Cerebellar cortex (tissue), 1 donor: ENCODE data around the gene KRT81.
"Not testable (repeated sequence)": the region's sequence is repeated elsewhere in the genome, so short reads cannot be mapped to it uniquely, and the experiment has no call there.

Experiments used
- DNase-seq: peaks from one replicate; pipeline ENCODE4 v3.0.0-alpha.2; 2015; ENCODE audit warnings: low spot score

Gene KRT81

DNA sequence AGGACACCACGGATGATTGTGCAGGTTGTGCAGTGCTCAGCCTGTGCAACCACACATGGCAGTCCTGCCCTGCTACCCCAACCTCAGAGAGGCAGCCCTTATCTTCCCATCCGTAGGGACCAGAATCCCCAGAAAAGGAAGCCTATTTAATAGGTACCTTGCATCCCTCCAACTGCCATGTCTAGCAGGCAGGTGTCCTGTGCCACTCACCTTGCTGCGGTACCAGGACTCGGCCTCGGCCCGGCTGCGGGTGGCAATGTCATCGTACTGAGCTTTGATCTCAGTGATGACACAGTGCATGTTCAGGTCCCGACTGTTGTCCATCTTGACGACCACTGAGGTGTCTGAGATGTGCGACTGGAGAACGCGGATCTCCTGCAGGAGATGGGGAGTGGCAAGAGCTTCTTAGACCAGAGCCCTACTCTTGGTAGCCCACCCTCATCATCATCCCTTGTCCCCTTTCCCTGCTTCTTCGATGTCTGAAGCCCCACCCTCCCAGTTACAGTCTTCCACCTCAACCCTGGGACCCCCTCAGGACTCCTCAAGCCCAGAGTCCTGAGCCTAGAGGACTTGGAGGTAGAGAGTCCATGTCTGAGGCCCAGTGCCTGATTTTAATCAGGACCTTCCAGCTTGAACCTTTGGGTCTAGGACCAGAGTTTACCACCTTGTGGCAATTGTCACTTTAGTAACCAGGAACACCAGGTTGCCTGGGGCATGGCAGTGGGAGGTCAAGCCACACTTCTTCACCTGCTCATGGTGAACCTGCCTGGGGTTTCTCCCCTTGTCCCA is 37.7 kb downstream of the KRT81 start:
- no peak for DNase-seq

DNA sequence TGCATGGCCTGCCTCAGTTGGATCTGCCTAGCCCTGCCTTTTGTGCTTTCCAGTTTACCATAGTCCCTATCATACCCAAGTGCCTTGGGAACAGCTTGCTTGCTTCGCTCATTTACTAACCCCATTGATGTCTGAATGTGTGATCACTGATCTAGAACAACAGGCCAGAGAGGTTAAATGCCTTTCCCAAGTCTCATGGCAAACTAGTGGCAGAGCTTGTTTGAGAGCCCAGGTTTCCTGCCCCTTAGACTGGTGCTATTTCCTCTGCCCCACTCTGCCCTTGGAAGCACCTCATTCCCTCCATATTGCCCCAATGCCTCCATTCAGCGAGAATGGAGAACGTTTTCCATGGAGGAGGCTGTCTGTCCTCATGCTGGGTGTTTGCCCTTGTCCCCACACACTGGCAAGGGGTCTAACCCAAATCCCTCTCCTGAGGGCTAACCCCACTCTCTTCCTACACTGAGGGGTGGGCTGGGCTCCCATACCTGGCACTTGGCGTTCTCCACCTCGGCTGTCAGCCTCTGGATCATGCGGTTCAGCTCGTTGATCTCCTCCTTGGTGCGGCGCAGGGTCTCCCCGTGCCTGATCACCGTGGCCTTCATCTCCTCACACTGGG is 38.5 kb downstream of the KRT81 start:
- DNase-seq: no peak

DNA sequence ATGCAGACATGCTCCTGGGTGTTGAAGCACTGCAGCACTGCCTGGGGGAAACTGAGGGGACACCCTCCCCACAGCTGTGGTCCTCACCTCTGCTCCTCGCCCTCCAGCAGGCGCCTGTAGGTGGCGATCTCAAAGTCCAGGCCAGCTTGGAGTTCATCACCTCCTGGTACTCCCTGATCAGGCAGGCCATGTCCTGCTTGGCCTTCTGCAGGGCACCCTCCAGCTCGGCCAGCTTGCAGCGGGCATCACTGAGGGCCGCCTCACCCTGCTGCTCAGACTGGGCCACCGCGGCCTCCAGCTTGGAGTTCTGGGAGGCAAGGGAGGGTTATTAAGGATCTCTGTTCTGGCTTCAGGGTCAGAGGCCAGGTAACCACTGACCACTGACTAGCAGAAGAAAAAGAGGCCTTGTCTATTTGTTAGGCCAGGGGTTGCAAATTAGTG is 39.1 kb downstream of the KRT81 start:
- DNase-seq: not testable (repeated sequence)

DNA sequence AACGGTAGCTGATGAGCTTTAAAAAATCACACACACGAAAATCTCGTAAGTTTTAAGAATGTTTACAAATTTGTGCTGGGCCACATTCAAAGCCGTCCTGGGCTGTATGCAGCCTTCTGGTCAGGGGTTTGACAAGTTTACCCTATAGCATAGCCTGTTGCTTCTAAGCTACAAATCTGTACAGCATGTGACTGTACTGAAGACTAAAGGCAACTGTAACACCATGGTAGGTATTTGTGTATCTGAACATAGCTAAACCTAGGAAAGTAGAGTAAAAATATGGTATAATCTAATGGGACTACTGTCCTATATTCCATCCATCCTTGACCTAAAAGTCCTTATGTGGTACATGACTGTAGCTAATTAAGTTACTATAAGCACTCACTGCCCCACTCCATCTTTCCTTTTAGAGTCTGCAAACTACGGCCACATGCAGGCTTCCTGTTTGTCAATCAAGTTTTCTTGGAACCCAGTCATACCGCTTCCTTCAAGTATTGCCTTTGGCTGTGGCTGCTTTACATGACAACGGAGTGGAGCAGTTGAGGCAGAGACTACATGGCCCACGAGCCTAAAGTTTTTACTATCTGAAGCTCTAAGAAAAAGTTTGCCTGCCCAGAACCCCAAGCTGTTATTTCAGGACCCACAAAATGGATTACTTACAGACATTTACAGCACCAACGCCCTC is 39.8 kb downstream of the KRT81 start:
- DNase-seq: no peak

DNA sequence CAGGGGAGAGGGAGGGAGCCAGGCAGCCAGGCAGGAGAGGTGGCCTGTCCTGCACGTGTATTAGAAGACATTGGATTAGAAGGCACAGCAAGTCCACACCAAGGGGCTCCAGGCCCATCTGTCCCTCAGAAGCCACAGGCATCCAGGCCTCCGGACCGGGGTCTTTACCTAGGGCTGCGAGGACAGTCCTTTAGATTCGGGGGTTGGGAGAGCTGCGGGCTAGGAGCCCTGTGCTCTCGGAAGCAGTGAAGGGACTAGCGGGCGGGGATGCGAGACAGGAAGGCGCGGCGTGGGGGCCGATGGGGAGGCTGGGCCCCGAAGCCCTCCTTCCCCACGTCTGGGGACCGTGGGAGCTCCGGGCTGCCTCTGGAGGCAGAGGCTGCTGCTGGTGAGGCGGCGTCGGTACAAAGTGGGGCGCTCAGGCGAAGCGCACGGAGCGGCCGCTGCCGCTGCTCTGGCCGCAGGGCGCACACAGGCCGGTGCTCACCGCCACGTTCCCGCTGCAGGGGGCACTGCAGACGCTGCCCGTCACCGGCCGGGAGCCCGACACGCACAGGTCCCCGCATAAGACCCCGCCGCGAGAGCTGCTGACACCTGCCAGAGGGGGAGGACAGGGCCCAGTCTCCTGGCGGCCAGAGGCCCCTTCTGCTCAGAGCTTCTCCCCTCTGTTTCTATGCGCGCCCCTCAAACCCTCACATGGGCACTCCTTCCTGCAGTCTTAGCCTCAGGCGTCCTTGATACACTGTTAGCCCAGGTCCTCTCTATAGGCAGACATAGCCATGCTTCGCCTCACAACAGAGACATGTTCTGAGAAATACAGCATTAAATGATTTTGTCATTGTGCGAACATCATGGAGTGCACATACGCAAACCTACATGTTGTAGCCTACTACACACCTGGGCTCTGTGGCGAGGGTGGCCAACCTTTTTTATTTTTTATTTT is 41.0 kb downstream of the KRT81 start:
- no peak for DNase-seq

DNA sequence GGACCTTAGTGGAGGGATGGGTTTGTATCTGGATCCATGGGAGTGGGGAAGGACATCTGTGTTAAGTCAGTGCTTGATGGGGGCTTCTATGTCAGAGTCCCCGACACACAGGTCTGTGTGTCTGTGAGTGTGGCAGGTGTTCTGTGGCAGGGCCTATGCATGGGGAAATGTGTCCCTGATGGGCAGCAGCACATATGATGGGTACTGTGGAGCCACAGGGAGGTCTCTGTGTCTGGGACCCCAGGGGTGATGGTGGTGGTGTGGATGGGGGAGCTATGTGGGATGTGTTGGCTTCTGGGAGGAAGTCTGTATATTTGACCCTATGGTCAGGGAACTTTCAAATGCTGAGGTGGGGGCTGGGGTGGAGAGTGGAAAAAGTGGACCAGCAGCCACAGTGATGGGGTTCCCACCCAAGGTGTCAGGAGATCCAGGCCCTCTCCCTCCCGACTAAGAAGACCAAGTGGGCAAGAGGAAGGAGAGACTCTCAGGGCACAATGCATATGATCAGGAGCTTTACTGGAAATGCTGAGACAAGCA is 41.8 kb downstream of the KRT81 start:
- DNase-seq: no peak

DNA sequence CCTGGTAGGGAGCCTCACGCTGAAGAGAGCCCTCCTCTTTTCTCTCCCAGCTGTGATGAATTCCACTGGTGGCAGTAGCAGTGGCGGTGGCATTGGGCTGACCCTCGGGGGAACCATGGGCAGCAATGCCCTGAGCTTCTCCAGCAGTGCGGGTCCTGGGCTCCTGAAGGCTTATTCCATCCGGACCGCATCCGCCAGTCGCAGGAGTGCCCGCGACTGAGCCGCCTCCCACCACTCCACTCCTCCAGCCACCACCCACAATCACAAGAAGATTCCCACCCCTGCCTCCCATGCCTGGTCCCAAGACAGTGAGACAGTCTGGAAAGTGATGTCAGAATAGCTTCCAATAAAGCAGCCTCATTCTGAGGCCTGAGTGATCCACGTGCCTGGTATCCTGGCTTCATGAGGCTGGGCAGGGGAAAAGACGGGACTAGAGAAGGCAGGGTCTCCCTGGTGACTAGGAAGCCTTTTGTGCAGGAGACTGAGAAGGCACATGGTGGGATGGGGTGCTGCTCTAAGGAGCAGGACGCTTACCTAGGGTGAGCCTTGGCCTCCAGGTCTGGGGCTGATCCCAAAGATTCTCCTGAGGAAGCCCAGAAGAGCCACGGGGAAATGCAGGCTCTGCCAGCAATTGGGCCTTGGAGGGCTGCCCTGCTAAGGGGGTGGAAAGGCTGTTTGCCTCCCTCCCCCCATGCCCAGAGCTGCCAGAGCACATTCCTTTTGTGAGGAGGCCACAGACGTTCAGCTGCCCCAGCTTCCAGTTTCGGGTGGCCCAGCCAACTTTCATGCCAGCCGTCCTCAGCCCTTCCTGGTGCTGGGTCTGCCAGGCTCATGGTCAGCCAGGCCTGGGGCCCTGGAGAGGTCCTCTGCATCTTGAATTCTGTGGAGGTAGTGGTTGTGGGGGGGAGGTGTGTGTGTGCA is 42.5 kb downstream of the KRT81 start:
- DNase-seq: peak; percentile 16

DNA sequence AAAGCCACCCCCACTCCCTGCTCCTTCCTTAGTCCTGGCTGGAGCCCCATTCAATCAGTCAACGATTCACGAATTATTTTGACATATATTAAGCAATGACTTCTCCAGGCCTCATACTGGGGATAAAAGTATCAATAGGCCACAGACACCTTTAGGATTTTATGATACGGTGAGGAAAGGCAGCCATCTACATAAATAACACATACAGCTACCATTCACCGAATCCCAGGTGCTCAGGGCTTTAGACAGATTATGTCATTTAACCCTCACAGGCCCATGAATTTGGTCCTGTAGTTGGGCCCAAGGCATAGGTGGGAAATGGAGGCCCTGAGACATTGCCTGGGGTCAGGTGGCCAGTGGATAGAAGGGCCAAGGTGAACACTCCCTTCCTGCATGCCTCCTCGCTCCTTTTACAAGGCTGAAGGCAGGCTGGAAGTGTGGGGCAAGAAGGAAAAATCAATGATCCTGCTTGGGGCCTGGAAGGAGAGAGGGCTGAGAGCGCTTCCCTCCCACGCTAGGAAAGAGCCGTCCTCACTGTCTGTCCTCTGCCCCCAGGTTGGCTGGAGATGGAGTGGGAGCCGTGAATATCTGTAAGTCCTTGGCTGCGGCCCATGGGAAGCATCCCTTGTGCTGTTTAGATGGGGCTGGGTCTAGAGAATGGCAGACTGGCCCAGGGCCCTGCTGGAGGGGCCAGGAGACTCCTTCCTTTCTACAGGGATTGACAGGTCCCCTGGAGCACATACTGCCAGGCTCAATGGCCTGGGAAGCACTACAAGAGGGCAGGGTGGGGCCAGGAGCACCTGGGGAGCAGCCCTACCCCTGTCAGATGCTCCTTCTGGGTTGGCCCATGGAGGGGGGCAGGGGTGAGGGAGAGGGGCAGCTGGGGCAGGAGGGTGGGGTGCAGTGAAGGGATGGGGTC is 43.5 kb downstream of the KRT81 start:
- DNase-seq: no peak

DNA sequence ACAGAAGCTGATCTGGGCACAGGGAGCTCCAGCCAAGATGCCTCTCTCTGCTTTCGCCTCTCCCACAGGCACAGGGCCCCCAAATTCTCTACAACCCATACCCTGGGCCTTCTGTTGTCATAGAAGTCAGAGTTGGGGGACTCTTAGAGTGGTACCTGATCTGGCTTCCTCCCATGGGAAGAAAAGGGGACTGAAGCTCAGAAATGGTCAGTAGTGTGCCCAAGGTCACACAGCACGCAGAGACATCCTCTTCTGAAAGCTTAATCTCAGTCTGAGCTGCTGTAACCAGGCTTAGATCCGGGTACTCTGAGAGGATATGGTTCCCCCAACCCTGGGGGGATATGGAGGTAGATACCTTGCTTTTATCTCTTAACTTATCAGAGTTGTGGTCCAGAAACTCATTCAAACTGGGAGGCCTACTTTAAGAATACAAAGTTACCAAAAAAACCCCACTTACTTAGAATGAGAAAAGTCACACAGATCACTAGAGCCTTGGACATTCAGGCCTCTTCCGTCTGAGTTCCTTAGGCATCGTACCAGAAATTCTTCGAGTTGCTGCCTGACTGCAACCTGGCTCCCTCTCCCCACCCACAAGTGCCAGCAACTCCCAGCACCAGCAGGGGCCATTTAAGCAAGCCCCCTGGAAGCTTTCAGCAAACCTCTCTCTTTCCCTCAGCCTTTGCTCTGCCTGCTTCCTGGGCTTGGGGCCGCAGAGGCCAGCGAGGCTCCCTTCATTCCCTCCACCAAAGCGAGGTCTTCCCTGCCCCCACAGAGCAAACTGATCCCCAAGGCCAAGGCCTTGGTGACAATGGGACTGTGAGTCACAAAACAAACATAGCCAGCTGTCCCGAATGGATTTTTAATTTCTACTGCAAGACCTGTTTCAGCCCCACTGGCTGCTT is 44.4 kb downstream of the KRT81 start:
- DNase-seq: no peak

DNA sequence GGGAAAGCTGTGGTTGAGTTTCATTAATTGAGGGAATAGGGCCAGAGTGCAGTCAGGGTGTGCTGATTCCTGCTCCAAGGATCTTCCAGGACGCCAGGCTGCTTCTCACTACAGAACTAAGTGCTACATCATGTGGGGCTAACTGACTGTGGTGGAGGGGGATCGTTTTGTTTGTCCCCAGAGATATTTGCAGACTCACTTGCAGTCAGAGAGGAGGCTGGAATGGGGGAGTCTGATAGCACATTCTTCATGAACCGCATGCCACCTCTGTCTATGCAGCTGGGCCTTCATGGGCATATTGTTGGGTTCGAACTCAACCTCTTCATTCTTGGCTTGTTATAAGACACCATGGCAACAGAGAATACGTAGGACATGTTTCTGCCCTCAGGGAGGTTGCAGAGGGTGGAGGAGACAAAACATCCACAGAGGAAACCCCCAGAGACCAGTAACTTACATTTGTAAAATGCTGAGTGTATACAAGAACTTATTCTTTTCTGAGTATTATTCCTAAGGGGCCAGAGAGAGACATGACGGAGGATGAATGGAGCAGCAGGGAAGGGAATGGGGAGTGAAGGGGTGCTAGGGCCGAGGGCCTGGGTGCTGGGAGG is 45.3 kb downstream of the KRT81 start:
- no peak for DNase-seq

DNA sequence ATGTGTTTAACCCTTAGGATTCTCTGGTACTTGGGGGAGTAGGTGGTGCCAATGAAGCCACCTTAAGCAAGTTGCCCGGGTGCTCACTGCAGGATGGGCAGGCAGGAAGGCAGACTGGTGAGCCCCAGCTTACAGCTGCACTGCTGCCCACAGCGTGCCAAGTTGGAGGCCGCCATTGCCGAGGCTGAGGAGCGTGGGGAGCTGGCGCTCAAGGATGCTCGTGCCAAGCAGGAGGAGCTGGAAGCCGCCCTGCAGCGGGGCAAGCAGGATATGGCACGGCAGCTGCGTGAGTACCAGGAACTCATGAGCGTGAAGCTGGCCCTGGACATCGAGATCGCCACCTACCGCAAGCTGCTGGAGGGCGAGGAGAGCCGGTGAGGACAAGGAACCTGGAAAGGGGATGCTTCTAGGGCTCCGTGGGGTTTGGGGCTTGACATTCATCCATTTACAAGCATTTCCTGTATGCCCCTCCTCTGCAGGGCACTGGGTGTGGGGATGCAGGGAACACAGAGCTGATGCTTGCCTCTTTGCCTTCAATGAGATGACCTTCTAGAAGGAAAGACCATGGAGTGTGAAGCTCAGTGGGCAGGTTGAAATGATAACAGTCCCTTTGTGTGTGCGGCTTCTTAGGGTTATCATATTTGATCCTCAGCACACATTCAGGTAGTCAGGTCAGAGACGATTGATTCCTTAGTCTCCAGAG is 45.9 kb downstream of the KRT81 start:
- no peak for DNase-seq

DNA sequence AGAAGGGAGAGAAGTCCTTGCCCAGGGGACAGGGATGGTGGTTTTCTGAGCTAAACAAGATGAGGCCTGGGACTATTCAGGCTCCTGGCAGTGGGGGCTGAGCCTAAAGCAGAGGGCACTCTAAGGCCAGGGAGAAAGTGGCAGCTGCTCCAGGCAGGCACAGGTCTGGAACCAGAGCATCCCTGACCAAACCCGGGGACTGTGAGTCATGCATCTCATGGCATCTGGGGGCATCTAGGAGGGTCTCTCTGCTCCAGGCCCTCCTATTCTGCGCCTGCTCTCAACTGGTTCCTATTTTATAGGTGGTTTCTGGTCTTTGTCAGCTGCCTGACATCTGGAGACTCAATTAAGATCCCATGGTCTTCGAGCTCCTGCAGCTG is 46.7 kb downstream of the KRT81 start:
- no peak for DNase-seq

DNA sequence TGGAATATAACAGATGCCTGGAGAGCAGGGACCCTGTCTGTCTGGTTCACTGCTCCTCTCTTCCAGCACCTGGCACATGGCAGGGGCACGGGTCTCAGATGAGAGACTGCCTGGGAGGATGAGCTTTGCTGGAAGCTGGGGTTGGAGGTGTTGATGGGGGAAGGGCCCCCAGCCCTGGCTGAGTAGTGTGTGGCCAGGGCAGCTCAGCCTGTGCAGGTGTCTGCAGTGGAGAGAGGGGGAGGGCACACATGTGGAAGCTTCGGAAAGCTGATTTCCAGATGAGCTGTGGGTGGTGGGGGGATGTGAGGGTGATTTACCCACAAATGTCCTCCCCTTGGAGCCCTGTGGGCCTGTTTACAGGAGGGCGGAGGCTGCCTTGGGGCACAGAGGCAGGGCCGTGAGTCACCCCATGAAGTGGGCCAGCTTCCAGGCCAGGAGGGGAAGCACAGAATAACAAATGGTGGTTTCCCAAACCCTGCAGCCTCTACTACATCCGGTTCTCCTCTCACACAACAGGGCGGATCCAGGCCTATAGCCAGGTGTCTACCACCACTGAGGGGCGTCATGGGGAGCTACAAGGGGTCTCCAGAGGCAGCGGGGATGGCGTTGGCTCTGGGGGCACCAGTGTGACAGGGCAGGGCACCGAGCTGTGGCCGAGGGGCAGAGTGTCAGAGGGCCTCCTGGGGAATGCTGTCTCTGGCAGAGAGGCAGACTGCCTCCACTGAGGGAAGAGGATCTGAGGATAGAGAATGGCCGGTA is 47.3 kb downstream of the KRT81 start:
- no peak for DNase-seq

DNA sequence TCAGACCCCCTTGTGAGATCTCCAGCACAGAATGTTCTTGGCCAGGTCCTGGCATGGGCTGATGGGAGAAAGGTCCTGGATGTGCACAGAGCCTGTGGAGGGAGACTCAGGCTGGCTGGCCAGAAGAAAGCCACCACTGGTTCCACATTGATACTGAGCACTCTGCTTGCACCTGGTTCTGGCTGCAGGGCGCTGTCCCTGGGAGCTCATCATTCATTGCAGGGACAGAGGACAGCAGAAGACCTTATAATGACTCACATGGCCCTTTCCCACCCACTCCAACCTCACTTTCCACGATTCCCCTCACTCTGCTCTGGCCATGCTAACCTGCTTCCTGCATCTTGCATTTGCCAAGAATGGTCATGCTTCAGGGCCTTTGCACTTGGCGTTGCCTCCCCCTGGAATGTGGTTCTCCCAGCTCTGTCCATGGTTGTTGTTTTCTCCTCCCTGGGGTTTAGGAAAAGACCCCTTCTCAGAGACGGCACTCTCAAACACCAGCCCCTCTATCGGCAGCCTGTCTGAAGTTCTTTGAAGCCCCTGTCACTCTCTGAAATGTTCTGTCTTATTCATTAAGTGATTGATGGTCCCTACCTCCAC is 48.0 kb downstream of the KRT81 start:
- no peak for DNase-seq

DNA sequence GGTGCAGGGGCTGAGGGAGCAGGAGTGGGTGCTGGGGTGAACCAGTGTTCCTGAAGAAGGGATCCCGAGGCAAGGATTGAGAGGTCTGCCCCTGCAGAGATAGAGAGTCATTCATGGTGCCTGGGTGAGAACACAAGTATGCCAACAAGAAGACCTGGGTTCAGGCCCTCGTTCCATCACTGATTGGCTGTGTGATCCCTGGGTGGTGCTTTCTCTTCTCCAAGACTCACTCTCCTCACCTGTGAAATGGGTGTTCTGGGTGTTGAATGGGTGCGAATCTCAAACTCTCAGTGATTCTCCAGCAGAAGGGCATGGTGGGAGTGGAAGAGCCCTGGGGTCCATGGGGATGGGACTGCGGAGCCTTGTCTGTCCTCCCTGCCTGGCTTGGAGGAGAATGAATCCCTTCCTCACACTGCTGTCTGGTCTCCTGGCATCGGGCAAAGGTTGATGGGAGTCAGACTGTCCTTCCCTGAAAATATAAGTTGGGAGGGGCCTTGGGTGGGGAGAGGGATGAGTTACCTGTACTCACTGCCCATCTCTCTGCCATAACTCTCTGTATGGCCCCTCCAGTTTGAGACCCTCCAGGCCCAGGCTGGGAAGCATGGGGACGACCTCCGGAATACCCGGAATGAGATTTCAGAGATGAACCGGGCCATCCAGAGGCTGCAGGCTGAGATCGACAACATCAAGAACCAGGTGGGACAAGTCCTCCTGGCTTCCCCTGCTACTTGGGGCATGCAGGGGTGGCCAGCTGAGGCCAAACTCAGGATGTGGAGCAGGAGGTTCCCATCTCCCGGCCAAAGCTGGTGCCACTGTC is 48.7 kb downstream of the KRT81 start:
- DNase-seq: no peak
